Measurements from ENCODE around the gene CIDEC.
"Not testable (repeated sequence)": the region's sequence is repeated elsewhere in the genome, so short reads cannot be mapped to it uniquely, and the experiment has no call there.

CIDEC gene

DNA sequence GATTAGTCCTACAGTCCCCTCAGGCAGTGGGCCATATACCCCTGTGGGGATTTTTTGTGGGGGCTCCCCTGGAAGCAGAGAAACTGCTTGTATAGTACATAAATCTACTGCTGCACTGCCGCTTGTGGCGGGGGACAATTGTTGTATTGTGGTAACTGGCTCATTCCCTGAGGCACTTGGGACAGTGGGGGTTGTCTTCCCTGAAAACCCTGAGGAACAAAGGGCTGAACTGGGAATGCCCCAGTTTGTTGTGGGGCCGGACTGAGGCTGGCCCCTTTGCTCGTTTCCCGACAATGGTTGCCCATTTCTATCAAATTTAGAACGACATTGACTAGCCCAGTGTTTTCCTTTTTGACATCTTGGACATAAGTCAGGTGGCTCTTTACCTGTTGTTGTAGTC is 28.7 kb downstream of the CIDEC start:
- DNase-seq (ENCODE audit: extremely low read depth in 1 of 2, low read depth in 1 of 2), result not testable (repeated sequence)

- not testable (repeated sequence) for DNase-seq (ENCODE audit: extremely low read depth in 1 of 2, low read depth in 1 of 2)
These were observed 31.2 kb downstream of the CIDEC start for GRCh38 chr3:9848860-9849259.

- DNase-seq (ENCODE audit: extremely low read depth in 1 of 2, low read depth in 1 of 2), result not testable (repeated sequence)
These were observed 32.2 kb downstream of the CIDEC start for GRCh38 chr3:9847870-9848269.

- no peak for DNase-seq (ENCODE audit: extremely low read depth in 1 of 2, low read depth in 1 of 2)
These were observed 33.0 kb downstream of the CIDEC start for GRCh38 chr3:9846931-9847488.

- DNase-seq (ENCODE audit: extremely low read depth in 1 of 2, low read depth in 1 of 2), result no peak
These were observed 33.8 kb downstream of the CIDEC start for GRCh38 chr3:9846231-9846630.

DNA sequence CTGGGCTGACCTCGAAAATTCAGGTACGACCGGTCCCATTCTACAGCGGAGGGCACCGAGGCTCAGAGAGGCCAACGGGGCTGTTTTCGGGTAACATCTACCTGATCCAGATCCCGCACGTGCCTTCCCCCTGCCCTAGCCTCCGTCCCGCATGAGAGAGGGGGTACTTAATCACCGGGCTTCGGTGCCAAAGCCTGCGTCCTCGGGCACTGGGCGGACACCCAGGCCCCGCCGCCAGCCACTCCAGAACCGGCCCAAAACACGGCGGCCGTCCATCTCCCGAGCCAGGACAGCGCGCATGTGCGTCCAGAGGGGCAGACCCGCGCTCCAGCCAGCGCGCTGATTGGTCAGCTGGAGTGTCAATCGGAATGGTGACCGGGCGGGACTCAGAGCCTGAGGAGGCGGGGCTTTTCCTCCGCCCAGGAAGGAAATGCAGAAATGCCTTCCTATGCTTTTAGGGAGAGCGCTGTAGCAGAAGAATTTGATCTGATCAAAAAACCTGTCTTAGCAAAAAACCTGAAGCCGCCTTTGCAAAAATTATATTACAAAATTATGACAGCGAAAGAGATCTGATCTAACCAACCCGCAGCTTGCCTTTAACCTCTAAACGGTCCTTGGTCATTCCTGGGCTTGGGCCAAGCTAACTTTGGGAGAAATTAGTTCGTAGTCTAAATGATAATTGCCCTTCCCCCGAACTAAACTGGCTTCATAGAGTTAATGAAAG is 36.2 kb downstream of the CIDEC start, which contains the start of gene RPUSD3:
RPUSD3 (minus strand) TSS at position 294 of the 724 bp plus-strand sequence; CDS start at position 276, 18 bp downstream.
- peak; percentile 83 to 90 for DNase-seq (ENCODE audit: extremely low read depth in 1 of 2, low read depth in 1 of 2)

DNA sequence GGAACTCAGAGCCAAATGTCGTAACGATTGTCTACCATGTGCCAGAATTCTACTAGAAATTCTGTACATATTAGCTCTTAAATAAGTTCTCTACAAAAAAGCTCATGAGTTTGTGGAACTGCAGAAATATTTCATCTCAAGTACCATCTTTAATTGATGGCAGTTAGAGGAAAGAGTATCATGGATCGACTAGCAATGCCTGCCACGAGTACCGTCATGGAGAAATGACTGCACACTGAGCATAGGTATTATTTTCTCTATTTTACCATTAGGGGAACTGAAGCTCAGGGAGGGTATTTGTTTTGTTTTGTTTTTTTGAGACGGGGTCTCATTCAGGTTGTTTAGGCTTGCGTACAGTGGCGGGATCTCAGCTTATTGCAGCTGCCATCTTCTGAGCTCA is 39.0 kb downstream of the CIDEC start:
- DNase-seq (ENCODE audit: extremely low read depth in 1 of 2, low read depth in 1 of 2), result no peak

DNA sequence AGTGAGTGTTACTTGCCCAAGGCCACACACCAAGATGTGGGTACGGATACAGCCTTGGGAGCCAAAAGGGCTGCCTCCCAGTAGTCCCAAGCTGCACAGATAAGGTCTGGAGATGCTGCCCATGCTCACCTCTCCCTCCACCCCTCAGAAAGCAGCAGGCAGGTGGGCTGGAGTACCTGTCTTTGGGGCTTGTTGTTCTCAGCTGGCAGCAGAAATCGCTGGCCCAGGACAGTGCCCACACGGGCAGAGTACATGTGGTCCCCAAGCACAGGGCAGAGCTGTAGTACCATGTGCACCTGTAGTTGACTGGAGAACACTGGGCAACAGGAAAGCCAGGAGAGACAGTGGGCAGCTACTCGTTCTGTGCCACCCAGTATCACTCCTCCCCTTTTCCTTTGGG is 41.2 kb downstream of the CIDEC start:
- no peak for DNase-seq (ENCODE audit: extremely low read depth in 1 of 2, low read depth in 1 of 2)

DNA sequence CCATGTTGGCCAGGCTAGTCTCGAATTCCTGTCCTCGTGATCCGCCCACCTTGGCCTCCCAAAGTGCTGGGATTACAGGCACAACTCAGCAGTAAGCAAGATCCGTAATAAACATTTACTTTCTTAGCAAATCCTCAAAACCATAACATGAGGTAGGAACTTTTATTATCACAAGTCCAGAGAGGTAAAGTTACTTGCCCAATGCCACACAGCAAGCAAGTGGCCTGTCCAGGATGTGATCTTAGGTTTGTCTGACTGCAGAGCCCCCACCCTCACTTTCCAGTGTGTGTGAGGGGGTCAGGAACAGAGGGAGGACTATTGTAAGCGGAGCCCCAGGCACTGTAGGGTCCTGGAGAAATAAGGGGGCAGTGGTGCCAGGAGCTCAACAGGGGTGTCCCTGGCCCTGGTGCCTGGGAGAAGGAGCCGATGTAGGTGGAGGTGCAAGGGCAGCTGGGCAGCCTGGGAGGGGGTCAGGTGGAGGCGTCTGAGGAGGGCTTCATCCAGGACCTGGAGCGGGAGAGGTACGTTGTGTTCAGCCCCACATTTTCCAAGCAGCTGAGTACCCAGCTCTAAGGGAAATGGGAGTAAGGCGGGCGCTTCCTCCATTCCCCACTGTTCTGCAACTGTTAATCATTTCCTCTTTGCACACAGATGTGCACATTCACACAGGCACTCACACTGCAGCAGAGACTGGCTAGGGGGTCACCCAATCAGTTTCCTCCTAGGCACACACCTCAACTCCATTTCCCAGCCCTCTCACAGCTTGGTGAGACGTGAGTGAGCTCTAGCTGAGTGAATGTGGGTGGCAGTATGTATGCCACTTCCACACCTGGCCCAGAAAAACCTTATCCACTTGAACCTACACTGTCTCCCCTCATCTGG is 42.1 kb downstream of the CIDEC start:
- DNase-seq (ENCODE audit: extremely low read depth in 1 of 2, low read depth in 1 of 2), result no peak

GRCh38 chr3:9834520-9835380 is 45.3 kb downstream of the CIDEC start:
- no peak for DNase-seq (ENCODE audit: extremely low read depth in 1 of 2, low read depth in 1 of 2)

DNA sequence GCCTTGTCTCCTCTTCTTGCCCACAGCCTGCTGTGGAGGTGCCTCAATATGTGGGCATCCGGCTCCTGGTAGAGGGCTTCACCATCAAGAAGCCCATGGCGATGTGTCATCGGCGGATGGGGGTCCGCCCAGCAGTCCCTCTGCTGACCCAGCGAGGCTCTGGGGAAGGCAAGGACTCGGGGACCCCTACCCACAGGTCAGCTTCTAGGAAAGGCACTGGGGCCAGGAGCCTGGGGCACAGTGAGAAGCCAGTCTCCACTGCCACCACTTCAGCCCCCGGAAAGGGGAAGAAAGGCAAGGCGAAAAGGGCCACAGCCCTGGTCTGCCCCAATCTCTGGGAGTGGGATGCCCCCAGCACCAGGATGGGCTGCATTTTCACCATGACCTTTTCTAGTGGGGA is 47.0 kb downstream of the CIDEC start:
- DNase-seq (ENCODE audit: extremely low read depth in 1 of 2, low read depth in 1 of 2), result no peak

- no peak for DNase-seq (ENCODE audit: extremely low read depth in 1 of 2, low read depth in 1 of 2)
These were observed 48.8 kb downstream of the CIDEC start for GRCh38 chr3:9831253-9831652.

GRCh38 chr3:9828801-9829755 is 51.0 kb downstream of the CIDEC start:
- no peak for DNase-seq (ENCODE audit: extremely low read depth in 1 of 2, low read depth in 1 of 2)

DNA sequence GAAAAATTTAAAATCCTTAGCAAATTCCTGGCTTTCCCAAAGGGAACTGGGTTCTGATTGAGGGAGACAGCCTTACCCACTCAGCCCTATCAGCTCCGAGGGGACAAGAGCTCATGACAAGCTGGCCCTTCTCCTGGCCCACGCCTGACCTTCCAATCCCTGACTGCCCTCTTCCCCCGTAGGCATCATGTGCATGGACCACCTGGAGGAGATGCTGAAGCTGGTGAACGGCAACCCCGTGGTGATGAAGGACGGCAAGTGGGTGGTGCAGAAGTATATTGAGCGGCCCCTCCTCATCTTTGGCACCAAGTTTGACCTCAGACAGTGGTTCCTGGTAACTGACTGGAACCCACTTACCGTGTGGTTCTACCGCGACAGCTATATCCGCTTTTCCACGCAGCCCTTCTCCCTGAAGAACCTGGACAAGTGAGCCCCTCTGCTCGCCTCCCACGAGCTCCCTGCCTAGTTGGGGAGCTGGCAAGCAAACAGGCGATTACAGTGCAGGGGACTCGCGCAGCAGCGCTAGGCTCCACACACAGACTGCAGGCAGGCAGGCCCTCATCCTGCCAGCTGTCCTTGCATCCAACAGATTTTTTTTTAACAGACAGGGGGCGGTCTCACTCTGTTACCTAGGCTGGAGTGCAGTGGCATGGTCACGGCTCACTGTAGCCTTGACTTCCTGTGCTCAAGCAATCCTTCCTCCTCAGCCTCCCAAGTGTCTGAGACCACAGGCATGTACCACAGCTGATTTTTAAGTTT is 53.1 kb downstream of the CIDEC start:
- no peak for DNase-seq (ENCODE audit: extremely low read depth in 1 of 2, low read depth in 1 of 2)

- no peak for DNase-seq (ENCODE audit: extremely low read depth in 1 of 2, low read depth in 1 of 2)
These were observed 54.5 kb downstream of the CIDEC start for GRCh38 chr3:9825451-9826040.

- no peak for DNase-seq (ENCODE audit: extremely low read depth in 1 of 2, low read depth in 1 of 2)
These were observed 59.1 kb downstream of the CIDEC start for GRCh38 chr3:9820946-9821345.

GRCh38 chr3:9820543-9820942 is 59.5 kb downstream of the CIDEC start:
- DNase-seq (ENCODE audit: extremely low read depth in 1 of 2, low read depth in 1 of 2), result no peak

GRCh38 chr3:9818666-9819335 is 61.3 kb downstream of the CIDEC start:
- no peak for DNase-seq (ENCODE audit: extremely low read depth in 1 of 2, low read depth in 1 of 2)
